ENCODE results near the gene TWF1.

TWF1 gene

DNA sequence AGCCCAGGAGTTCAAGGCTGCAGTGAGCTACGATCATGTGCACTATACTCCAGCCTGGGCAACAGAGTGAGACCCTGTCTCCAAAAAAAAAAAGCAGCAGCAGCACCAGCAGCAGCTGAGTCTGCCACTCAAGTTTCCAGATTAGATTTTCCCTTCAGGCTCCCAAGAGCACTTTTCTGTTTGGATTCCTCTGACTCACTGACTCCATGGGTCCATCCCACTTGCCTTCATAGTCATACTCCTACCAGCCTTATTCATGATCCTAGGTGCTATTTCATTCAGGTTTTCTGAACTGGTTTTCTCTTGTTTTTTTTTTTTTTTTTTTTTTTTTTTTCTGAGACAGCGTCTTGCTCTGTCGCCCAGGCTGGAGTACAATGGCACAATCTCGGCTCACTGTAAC, 6.8 kb upstream of the TWF1 start:
- no peak overlapping the region for H2AFZ ChIP-seq (ENCODE audit: low read depth)
- TF ChIP-seq, protein P1, sequence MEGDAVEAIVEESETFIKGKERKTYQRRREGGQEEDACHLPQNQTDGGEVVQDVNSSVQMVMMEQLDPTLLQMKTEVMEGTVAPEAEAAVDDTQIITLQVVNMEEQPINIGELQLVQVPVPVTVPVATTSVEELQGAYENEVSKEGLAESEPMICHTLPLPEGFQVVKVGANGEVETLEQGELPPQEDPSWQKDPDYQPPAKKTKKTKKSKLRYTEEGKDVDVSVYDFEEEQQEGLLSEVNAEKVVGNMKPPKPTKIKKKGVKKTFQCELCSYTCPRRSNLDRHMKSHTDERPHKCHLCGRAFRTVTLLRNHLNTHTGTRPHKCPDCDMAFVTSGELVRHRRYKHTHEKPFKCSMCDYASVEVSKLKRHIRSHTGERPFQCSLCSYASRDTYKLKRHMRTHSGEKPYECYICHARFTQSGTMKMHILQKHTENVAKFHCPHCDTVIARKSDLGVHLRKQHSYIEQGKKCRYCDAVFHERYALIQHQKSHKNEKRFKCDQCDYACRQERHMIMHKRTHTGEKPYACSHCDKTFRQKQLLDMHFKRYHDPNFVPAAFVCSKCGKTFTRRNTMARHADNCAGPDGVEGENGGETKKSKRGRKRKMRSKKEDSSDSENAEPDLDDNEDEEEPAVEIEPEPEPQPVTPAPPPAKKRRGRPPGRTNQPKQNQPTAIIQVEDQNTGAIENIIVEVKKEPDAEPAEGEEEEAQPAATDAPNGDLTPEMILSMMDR (conservative IDR thresholded peaks at IDR 0.05; ENCODE audit: low read depth, low read length) = no peak
- H3K36me3 ChIP-seq (ENCODE audit: insufficient read depth) = no peaks in the 10 kb centered on the region
- H4K20me1 ChIP-seq (ENCODE audit: insufficient read depth) = no peaks in the 10 kb centered on the region
- H3K27ac ChIP-seq = no peak overlapping the region
- H3K9ac ChIP-seq = no peak overlapping the region
- H3K4me2 ChIP-seq = no peak overlapping the region
- H3K4me1 ChIP-seq (ENCODE audit: low read depth, poor library complexity, severe bottlenecking) = no peaks in the 10 kb centered on the region
- H3K79me2 ChIP-seq (ENCODE audit: insufficient read depth, low read depth) = no peaks in the 10 kb centered on the region
- H3K27me3 ChIP-seq (ENCODE audit: insufficient read depth, low read depth) = no peaks in the 10 kb centered on the region
- H3K4me3 ChIP-seq (IDR thresholded peaks at IDR 0.05; ENCODE audit: insufficient read depth, low read depth, low read length) = no peak overlapping the region

DNA sequence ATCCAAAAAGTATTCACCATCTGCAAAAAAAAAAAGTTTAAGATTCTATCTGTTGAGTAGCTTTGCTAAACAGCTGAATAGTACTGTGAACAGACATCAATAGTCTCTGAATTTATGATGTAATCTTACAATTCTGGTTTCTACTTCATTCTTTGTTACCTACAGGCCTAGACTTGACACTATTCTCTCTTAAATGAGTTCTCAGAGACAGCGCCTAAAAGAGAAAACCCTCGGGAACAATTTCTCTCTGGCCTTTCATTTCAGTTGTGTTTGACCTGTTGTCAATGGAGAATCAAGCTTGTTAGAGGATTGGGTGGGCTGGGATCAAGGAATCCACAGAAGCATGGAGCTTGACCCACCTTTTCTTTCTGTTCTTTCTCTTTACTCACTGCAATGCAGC, 5.9 kb upstream of the TWF1 start:
- Histone ChIP-seq H3K79me2 (ENCODE audit: insufficient read depth, low read depth) (no peaks in the 10 kb centered on the region), H2AFZ (ENCODE audit: low read depth) (no peak overlapping the region), H4K20me1 (ENCODE audit: insufficient read depth) (no peaks in the 10 kb centered on the region), H3K27me3 (ENCODE audit: insufficient read depth, low read depth) (no peaks in the 10 kb centered on the region), H3K4me3 (IDR thresholded peaks at IDR 0.05; ENCODE audit: insufficient read depth, low read depth, low read length) (no peak overlapping the region), H3K4me1 (ENCODE audit: low read depth, poor library complexity, severe bottlenecking) (peaks cover 4% of the 10 kb centered on the region), H3K4me2 (no peak overlapping the region), H3K36me3 (ENCODE audit: insufficient read depth) (no peaks in the 10 kb centered on the region), H3K9ac (no peak overlapping the region), H3K27ac (no peak overlapping the region)
- TF ChIP-seq, protein P1 (conservative IDR thresholded peaks at IDR 0.05; ENCODE audit: low read depth, low read length) = no peak

DNA sequence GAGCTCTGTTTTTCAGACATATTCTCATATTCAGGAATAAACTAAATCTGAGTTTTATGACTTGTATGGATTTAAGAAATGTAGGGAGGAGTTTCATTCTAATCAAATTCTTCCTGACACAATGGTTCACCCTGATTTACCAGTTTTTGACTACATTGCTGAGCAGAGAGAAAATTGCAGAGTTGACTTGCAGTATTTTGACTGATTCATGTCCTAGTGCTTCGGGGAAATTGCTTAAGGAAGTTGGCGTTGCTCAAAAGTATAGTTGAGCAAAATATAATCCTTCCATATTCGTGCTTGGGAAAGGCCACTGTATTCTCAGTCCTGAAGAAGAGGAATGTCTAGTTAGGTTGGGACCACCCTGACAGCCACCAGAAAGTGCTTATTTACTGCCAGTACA, 1.3 kb upstream of the TWF1 start:
- TF ChIP-seq, protein P1 (conservative IDR thresholded peaks at IDR 0.05; ENCODE audit: low read depth, low read length) = no peak
- Histone ChIP-seq H3K4me2 (peak overlapping the region; percentile 92), H3K79me2 (ENCODE audit: insufficient read depth, low read depth) (peaks cover 31% of the 10 kb centered on the region), H4K20me1 (ENCODE audit: insufficient read depth) (no peaks in the 10 kb centered on the region), H3K4me3 (IDR thresholded peaks at IDR 0.05; ENCODE audit: insufficient read depth, low read depth, low read length) (no peak overlapping the region), H2AFZ (ENCODE audit: low read depth) (peak overlapping the region; percentile 72; the same call in 1 of the 2 replicates), H3K4me1 (ENCODE audit: low read depth, poor library complexity, severe bottlenecking) (peaks cover 36% of the 10 kb centered on the region), H3K27me3 (ENCODE audit: insufficient read depth, low read depth) (no peaks in the 10 kb centered on the region), H3K36me3 (ENCODE audit: insufficient read depth) (no peaks in the 10 kb centered on the region), H3K9ac (peak overlapping the region; percentile 96; the same call in 1 of the 2 replicates), H3K27ac (peak overlapping the region; percentile 91; the same call in 1 of the 2 replicates)

DNA sequence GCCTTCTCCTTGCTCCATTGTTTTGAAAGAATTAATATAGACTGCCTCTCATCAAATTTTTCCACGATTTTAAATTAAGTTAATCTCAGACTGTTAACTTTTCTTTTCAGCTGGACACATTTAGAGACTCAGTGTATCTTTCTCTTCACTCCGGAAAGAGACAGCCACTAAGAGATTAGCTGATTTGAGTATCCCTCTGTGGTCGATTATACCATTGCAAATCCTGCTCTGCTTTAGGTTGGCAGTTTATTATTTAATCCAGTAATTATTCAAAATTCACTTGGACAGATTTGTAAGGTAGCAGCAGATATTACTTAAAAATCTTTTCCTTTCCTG, 588 bp upstream of the TWF1 start:
- H3K79me2 ChIP-seq (ENCODE audit: insufficient read depth, low read depth) = peaks cover 31% of the 10 kb centered on the region
- TF ChIP-seq, protein P1 (conservative IDR thresholded peaks at IDR 0.05; ENCODE audit: low read depth, low read length) = no peak
- peak overlapping the region; percentile 72 for H2AFZ ChIP-seq (ENCODE audit: low read depth)
- H3K4me2 ChIP-seq = peak overlapping the region; percentile 92
- H3K9ac ChIP-seq = peak overlapping the region; percentile 96
- H3K27ac ChIP-seq = peak overlapping the region; percentile 91
- H3K4me3 ChIP-seq (IDR thresholded peaks at IDR 0.05; ENCODE audit: insufficient read depth, low read depth, low read length) = no peak overlapping the region
- no peaks in the 10 kb centered on the region for H3K27me3 ChIP-seq (ENCODE audit: insufficient read depth, low read depth)
- H3K4me1 ChIP-seq (ENCODE audit: low read depth, poor library complexity, severe bottlenecking) = peaks cover 36% of the 10 kb centered on the region
- no peaks in the 10 kb centered on the region for H4K20me1 ChIP-seq (ENCODE audit: insufficient read depth)
- no peaks in the 10 kb centered on the region; the same call in 1 of the 2 replicates for H3K36me3 ChIP-seq (ENCODE audit: insufficient read depth)

Measured in KMS-11 (cell line).